DND-41 (cell line): ENCODE data around the gene TRIP12.

ENCODE experiments used
- ATAC-seq: fragments of 200-7000 bp; cut with Tn5 transposase; 3 replicates; pipeline ENCODE4 v1.9.1; 2021; ENCODE audit warnings: low read depth; ENCODE audit not compliant: insufficient read depth
- DNase-seq: peaks from one replicate; pipeline ENCODE4 v3.0.0-alpha.2; 2020
- H2AFZ ChIP-seq: 2 replicates; pipeline ENCODE4 v1.6.0; 2012; ENCODE audit warnings: low read depth, low read length
- H3K27ac ChIP-seq: 2 replicates; pipeline ENCODE4 v1.5.1; 2012; ENCODE audit warnings: low read length, inconsistent platforms
- H3K27me3 ChIP-seq: fragments of 200-600 bp; sonication (generic); 2 replicates; pipeline ENCODE4 v1.6.0; 2012; ENCODE audit warnings: low read length, mild to moderate bottlenecking, inconsistent platforms; ENCODE audit not compliant: insufficient read depth, poor library complexity
- H3K36me3 ChIP-seq: 2 replicates; pipeline ENCODE4 v1.5.1; 2012; ENCODE audit warnings: low read length, inconsistent platforms; ENCODE audit not compliant: insufficient read depth
- H3K4me1 ChIP-seq: 2 replicates; pipeline ENCODE4 v1.5.1; 2012; ENCODE audit warnings: mild to moderate bottlenecking, low read length; ENCODE audit not compliant: insufficient read depth
- H3K4me2 ChIP-seq: 2 replicates; pipeline ENCODE4 v1.6.0; 2012; ENCODE audit warnings: mild to moderate bottlenecking, moderate library complexity, low read length, inconsistent platforms; ENCODE audit not compliant: insufficient read depth
- H3K4me3 ChIP-seq, 2 experiments: fragments of 200-600 bp in 1 of 2; shearing (Covaris generic) in 1 of 2; 2 replicates each; pipeline ENCODE4 v1.5.1; 2012 to 2016; ENCODE audit warnings: inconsistent platforms in 2 of 2, low read length in 2 of 2, mild to moderate bottlenecking in 2 of 2, low read depth in 1 of 2, moderate library complexity in 1 of 2
- H3K79me2 ChIP-seq: 2 replicates; pipeline ENCODE4 v1.6.0; 2012; ENCODE audit warnings: low read length, inconsistent platforms; ENCODE audit not compliant: insufficient read depth
- H3K9ac ChIP-seq: 2 replicates; pipeline ENCODE4 v1.6.0; 2012; ENCODE audit warnings: low read depth, mild to moderate bottlenecking, inconsistent platforms, low read length, moderate library complexity
- H3K9me3 ChIP-seq: 2 replicates; pipeline ENCODE4 v1.5.1; 2012; ENCODE audit warnings: low read length, moderate library complexity, mild to moderate bottlenecking, inconsistent platforms; ENCODE audit not compliant: insufficient read depth, severe bottlenecking
- H4K20me1 ChIP-seq: 2 replicates; pipeline ENCODE4 v1.6.0; 2012; ENCODE audit warnings: low read length; ENCODE audit not compliant: insufficient read depth
- EZH2 ChIP-seq: IDR thresholded peaks from 3 replicates; pipeline ENCODE4 v1.6.1; 2012; ENCODE audit warnings: borderline replicate concordance, low read depth, mild to moderate bottlenecking, moderate library complexity, low read length, inconsistent platforms; ENCODE audit not compliant: severe bottlenecking
- TF ChIP-seq, protein P1 (sequence below): IDR thresholded peaks from 2 replicates; pipeline ENCODE4 v1.5.1; 2012; ENCODE audit warnings: borderline replicate concordance, low read length, moderate library complexity, mild to moderate bottlenecking; ENCODE audit not compliant: poor library complexity, severe bottlenecking; ENCODE audit errors: extremely low read depth

Gene TRIP12

GRCh38 chr2:229740279-229740678, 181.5 kb downstream of the TRIP12 start:
- H3K9me3 ChIP-seq = peaks cover 10% of the 10 kb centered on the region
- H3K36me3 ChIP-seq = no peaks in the 10 kb centered on the region
- H2AFZ ChIP-seq = no peak overlapping the region
- no peaks in the 10 kb centered on the region for H4K20me1 ChIP-seq
- no peak overlapping the region for H3K27ac ChIP-seq
- H3K4me2 ChIP-seq = no peak overlapping the region
- DNase-seq (no peak), ATAC-seq (no peak)
- H3K4me3 ChIP-seq = no peak overlapping the region
- no peak overlapping the region for H3K9ac ChIP-seq
- no peaks in the 10 kb centered on the region for H3K79me2 ChIP-seq
- H3K4me1 ChIP-seq = no peaks in the 10 kb centered on the region
- TF ChIP-seq, protein P1, sequence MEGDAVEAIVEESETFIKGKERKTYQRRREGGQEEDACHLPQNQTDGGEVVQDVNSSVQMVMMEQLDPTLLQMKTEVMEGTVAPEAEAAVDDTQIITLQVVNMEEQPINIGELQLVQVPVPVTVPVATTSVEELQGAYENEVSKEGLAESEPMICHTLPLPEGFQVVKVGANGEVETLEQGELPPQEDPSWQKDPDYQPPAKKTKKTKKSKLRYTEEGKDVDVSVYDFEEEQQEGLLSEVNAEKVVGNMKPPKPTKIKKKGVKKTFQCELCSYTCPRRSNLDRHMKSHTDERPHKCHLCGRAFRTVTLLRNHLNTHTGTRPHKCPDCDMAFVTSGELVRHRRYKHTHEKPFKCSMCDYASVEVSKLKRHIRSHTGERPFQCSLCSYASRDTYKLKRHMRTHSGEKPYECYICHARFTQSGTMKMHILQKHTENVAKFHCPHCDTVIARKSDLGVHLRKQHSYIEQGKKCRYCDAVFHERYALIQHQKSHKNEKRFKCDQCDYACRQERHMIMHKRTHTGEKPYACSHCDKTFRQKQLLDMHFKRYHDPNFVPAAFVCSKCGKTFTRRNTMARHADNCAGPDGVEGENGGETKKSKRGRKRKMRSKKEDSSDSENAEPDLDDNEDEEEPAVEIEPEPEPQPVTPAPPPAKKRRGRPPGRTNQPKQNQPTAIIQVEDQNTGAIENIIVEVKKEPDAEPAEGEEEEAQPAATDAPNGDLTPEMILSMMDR = no peak
- TF ChIP-seq EZH2 = no peak
- H3K27me3 ChIP-seq = no peaks in the 10 kb centered on the region

- peaks cover 10% of the 10 kb centered on the region for H3K9me3 ChIP-seq
- no peaks in the 10 kb centered on the region for H4K20me1 ChIP-seq
- no peaks in the 10 kb centered on the region for H3K4me1 ChIP-seq
- H3K27me3 ChIP-seq = no peaks in the 10 kb centered on the region
- no peaks in the 10 kb centered on the region for H3K79me2 ChIP-seq
- DNase-seq (no peak), ATAC-seq (no peak)
- no peaks in the 10 kb centered on the region for H3K36me3 ChIP-seq
- no peak overlapping the region for H3K4me2 ChIP-seq
- no peak for TF ChIP-seq EZH2
- TF ChIP-seq, protein P1 = no peak
- no peak overlapping the region for H3K4me3 ChIP-seq
- no peak overlapping the region for H2AFZ ChIP-seq
- no peak overlapping the region for H3K27ac ChIP-seq
- no peak overlapping the region for H3K9ac ChIP-seq
Observed at GRCh38 chr2:229738024-229738625, 183.7 kb downstream of the TRIP12 start.

DNA sequence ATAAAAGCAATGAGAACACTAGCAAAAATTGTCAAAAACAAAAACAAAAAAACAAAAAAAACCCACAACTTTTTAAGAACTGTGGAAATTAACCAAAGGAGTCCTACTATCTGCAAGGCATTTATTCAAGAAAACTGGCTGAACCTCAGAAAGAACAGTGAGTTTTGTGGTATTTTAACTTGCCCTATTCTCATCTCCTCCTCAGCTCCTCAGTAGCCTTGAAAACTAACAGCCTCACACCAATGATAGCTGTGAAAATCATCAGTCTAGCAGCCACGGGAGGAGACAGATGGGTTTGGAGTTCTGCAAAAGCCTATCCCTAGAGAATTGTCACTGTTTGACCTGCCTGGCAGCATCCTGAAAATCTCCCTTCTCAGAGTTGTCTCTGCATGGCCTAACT, 187.4 kb downstream of the TRIP12 start:
- Histone ChIP-seq H3K9me3 (peaks cover 10% of the 10 kb centered on the region), H3K79me2 (no peaks in the 10 kb centered on the region), H3K36me3 (no peaks in the 10 kb centered on the region), H3K4me3 (no peak overlapping the region), H3K27ac (no peak overlapping the region), H3K4me2 (no peak overlapping the region), H3K27me3 (no peaks in the 10 kb centered on the region), H3K4me1 (no peaks in the 10 kb centered on the region), H3K9ac (no peak overlapping the region), H4K20me1 (no peaks in the 10 kb centered on the region), H2AFZ (no peak overlapping the region)
- no peak for TF ChIP-seq EZH2
- TF ChIP-seq, protein P1 = no peak
- DNase-seq (no peak), ATAC-seq (no peak)
